H9 (cell line): Measurements from ENCODE around the gene GPR89B. TPM values are rescaled to one million over a fixed set of nuclear protein-coding genes. Genes with fewer than 3 reads are reported as not detected.
"Not testable (repeated sequence)": the region's sequence is repeated elsewhere in the genome, so short reads cannot be mapped to it uniquely, and the experiment has no call there.

Experiments used
- DNase-seq: peaks from one replicate; pipeline ENCODE4 v3.0.0-alpha.2; 2017
- H2AFZ ChIP-seq: one replicate; pipeline ENCODE4 v1.6.1; 2013; ENCODE audit warnings: mild to moderate bottlenecking, low read length, control low read depth, moderate library complexity
- H2AK5ac ChIP-seq: 2 replicates; pipeline ENCODE4 v1.6.1; 2013; ENCODE audit warnings: low read length, control low read depth, mixed read lengths; ENCODE audit not compliant: insufficient read length
- H2BK120ac ChIP-seq: one replicate; pipeline ENCODE4 v1.6.1; 2013; ENCODE audit warnings: low read depth, mild to moderate bottlenecking, low read length, control low read depth, inconsistent platforms; ENCODE audit not compliant: poor library complexity, severe bottlenecking
- H2BK12ac ChIP-seq: 2 replicates; pipeline ENCODE4 v1.6.1; 2013; ENCODE audit warnings: low read length, control low read depth, mixed read lengths, low read depth; ENCODE audit not compliant: insufficient read length
- H2BK15ac ChIP-seq: 2 replicates; pipeline ENCODE4 v1.6.1; 2013; ENCODE audit warnings: low read depth, low read length, control low read depth
- H2BK20ac ChIP-seq: one replicate; pipeline ENCODE4 v1.6.1; 2013; ENCODE audit warnings: low read depth, mild to moderate bottlenecking, low read length, control low read depth, inconsistent platforms; ENCODE audit not compliant: poor library complexity, severe bottlenecking
- H2BK5ac ChIP-seq: 2 replicates; pipeline ENCODE4 v1.6.1; 2013; ENCODE audit warnings: low read length, control low read depth, mixed read lengths; ENCODE audit not compliant: insufficient read length
- H3K14ac ChIP-seq: 2 replicates; pipeline ENCODE4 v1.6.1; 2013; ENCODE audit warnings: low read length, control low read depth; ENCODE audit not compliant: insufficient read depth
- H3K18ac ChIP-seq: 2 replicates; pipeline ENCODE4 v1.6.1; 2013; ENCODE audit warnings: low read depth, mild to moderate bottlenecking, mixed read lengths, low read length, control low read depth; ENCODE audit not compliant: insufficient read length
- H3K23ac ChIP-seq: 2 replicates; pipeline ENCODE4 v1.6.1; 2013; ENCODE audit warnings: low read length, control low read depth, mixed read lengths, low read depth; ENCODE audit not compliant: insufficient read length
- H3K23me2 ChIP-seq: 2 replicates; pipeline ENCODE4 v1.6.1; 2013; ENCODE audit warnings: low read depth, mild to moderate bottlenecking, mixed read lengths, low read length, control low read depth; ENCODE audit not compliant: insufficient read length, poor library complexity, severe bottlenecking
- H3K27ac ChIP-seq: 2 replicates; pipeline ENCODE4 v1.5.1; 2013; ENCODE audit warnings: low read length, control low read depth, mixed read lengths, low read depth; ENCODE audit not compliant: insufficient read length
- H3K27me3 ChIP-seq: 2 replicates; pipeline ENCODE4 v1.6.1; 2013; ENCODE audit warnings: low read length, control low read depth, inconsistent platforms; ENCODE audit not compliant: insufficient read depth
- H3K4ac ChIP-seq: 2 replicates; pipeline ENCODE4 v1.6.1; 2013; ENCODE audit warnings: low read depth, mild to moderate bottlenecking, control low read depth, inconsistent platforms, low read length, moderate library complexity
- H3K4me1 ChIP-seq: 2 replicates; pipeline ENCODE4 v1.6.1; 2013; ENCODE audit warnings: low read length, control low read depth, inconsistent platforms; ENCODE audit not compliant: insufficient read depth
- H3K4me2 ChIP-seq: 2 replicates; pipeline ENCODE4 v1.6.1; 2013; ENCODE audit warnings: low read length, control low read depth, mixed read lengths; ENCODE audit not compliant: insufficient read length, insufficient read depth
- H3K56ac ChIP-seq: 2 replicates; pipeline ENCODE4 v1.6.1; 2013; ENCODE audit warnings: low read depth, mild to moderate bottlenecking, mixed read lengths, low read length, control low read depth; ENCODE audit not compliant: insufficient read length
- H3K79me1 ChIP-seq: 2 replicates; pipeline ENCODE4 v1.6.1; 2013; ENCODE audit warnings: low read depth, mild to moderate bottlenecking, moderate library complexity, low read length, control low read depth, inconsistent platforms; ENCODE audit not compliant: insufficient read depth, poor library complexity, severe bottlenecking
- H3K79me2 ChIP-seq: 2 replicates; pipeline ENCODE4 v1.6.1; 2013; ENCODE audit warnings: low read length, control low read depth, inconsistent platforms; ENCODE audit not compliant: insufficient read depth
- H3K9ac ChIP-seq: 2 replicates; pipeline ENCODE4 v1.6.1; 2013; ENCODE audit warnings: low read length, control low read depth, mixed read lengths; ENCODE audit not compliant: insufficient read length; ENCODE audit errors: extremely low read depth
- H3K9me3 ChIP-seq: one replicate; pipeline ENCODE4 v1.6.1; 2013; ENCODE audit warnings: low read depth, low read length, inconsistent platforms; ENCODE audit not compliant: control insufficient read depth
- H3T11ph ChIP-seq: one replicate; pipeline ENCODE4 v1.6.1; 2013; ENCODE audit warnings: mild to moderate bottlenecking, low read length, control low read depth, inconsistent platforms
- H4K20me1 ChIP-seq: one replicate; pipeline ENCODE4 v1.6.1; 2013; ENCODE audit not compliant: control insufficient read depth, insufficient read length, insufficient read depth
- H4K5ac ChIP-seq: 2 replicates; pipeline ENCODE4 v1.6.1; 2013; ENCODE audit warnings: low read depth, mild to moderate bottlenecking, mixed read lengths, low read length, control low read depth; ENCODE audit not compliant: insufficient read length
- H4K8ac ChIP-seq: replicated peaks from 2 replicates; pipeline ENCODE4 v1.6.1; 2013; ENCODE audit warnings: low read length, control low read depth, mixed read lengths, low read depth; ENCODE audit not compliant: insufficient read length
- H4K91ac ChIP-seq: 2 replicates; pipeline ENCODE4 v1.6.1; 2013; ENCODE audit warnings: low read depth, mild to moderate bottlenecking, moderate library complexity, mixed read lengths, low read length, control low read depth; ENCODE audit not compliant: insufficient read length
- H3K27ac Mint-ChIP-seq, 3 experiments: 2 replicates in 2 of 3; 3 replicates in 1 of 3; pipeline ENCODE4 v1.8.0; 2020 to 2021; ENCODE audit warnings: mixed read lengths in 3 of 3, mild to moderate bottlenecking in 1 of 3, moderate library complexity in 1 of 3
- H3K27me3 Mint-ChIP-seq: 2 replicates; pipeline ENCODE4 v1.8.0; 2021; ENCODE audit warnings: low read depth, mild to moderate bottlenecking, moderate library complexity, mixed read lengths
- H3K36me3 Mint-ChIP-seq, 3 experiments: 2 replicates in 2 of 3; 3 replicates in 1 of 3; pipeline ENCODE4 v1.8.0; 2020 to 2021; ENCODE audit warnings: low read depth in 3 of 3, mixed read lengths in 3 of 3; ENCODE audit not compliant: insufficient read depth in 1 of 3
- H3K4me1 Mint-ChIP-seq, 2 experiments: 2 replicates each; pipeline ENCODE4 v1.8.0; 2020; ENCODE audit warnings: mixed read lengths in 2 of 2
- H3K4me3 Mint-ChIP-seq, 2 experiments: 2 replicates in 1 of 2; 3 replicates in 1 of 2; pipeline ENCODE4 v1.8.0; 2020 to 2021; ENCODE audit warnings: mild to moderate bottlenecking in 2 of 2, mixed read lengths in 2 of 2, moderate library complexity in 1 of 2
- H3K9me3 Mint-ChIP-seq, 2 experiments: 2 replicates in 1 of 2; 3 replicates in 1 of 2; pipeline ENCODE4 v1.8.0; 2020; ENCODE audit warnings: mild to moderate bottlenecking in 2 of 2, mixed read lengths in 2 of 2, moderate library complexity in 1 of 2
- WGBS: extraction: QIAGEN DNeasy Blood & Tissue Kit; methylation state at CpG from one replicate; pipeline ENCODE4 v1.1.7; 2013; ENCODE audit warnings: missing lambda C conversion rate, low lambda C conversion rate, mixed read lengths; ENCODE audit not compliant: insufficient read length; ENCODE audit errors: extremely low coverage; 5-methylcytosine and 5-hydroxymethylcytosine counted together
- total RNA-seq: library from RNA; stranded (reverse); gene quantifications from 2 replicates; pipeline ENCODE4 v1.2.1, GENCODE V29; 2021

The GPR89B gene
- total RNA-seq, 1 experiment from 2014 or later: 15.1 TPM

- not testable (repeated sequence) for H3K23ac ChIP-seq, H3K4me2 ChIP-seq, H3K79me1 ChIP-seq, H4K20me1 ChIP-seq, H2AK5ac ChIP-seq, H3K27me3 ChIP-seq, H3K18ac ChIP-seq, H4K91ac ChIP-seq, H3K9me3 Mint-ChIP-seq, H2BK20ac ChIP-seq, H3T11ph ChIP-seq, H3K23me2 ChIP-seq, DNase-seq, H3K4me1 Mint-ChIP-seq, H3K4ac ChIP-seq, H4K5ac ChIP-seq, H3K4me1 ChIP-seq, H2AFZ ChIP-seq, H3K9me3 ChIP-seq, H4K8ac ChIP-seq, H2BK15ac ChIP-seq, H2BK12ac ChIP-seq, H3K36me3 Mint-ChIP-seq, H3K14ac ChIP-seq, H3K27ac Mint-ChIP-seq, H3K27ac ChIP-seq, H3K79me2 ChIP-seq, H3K9ac ChIP-seq, H2BK120ac ChIP-seq, H3K56ac ChIP-seq, H2BK5ac ChIP-seq
- WGBS: no CpG with 5 or more reads among the region's 25 CpGs
- peak overlapping the region; percentile 50 to 56; a peak in 3 of 5 replicates for H3K4me3 Mint-ChIP-seq
- peaks cover 13% of the 10 kb centered on the region for H3K27me3 Mint-ChIP-seq
These were observed 104.5 kb downstream of the GPR89B start for GRCh38 chr1:148032690-148033089.

GRCh38 chr1:148033147-148033546 lies 104.9 kb downstream of the GPR89B start:
- not testable (repeated sequence) for H4K91ac ChIP-seq, H3T11ph ChIP-seq, H2BK12ac ChIP-seq, H2BK120ac ChIP-seq, H2BK5ac ChIP-seq, H2BK20ac ChIP-seq, H3K18ac ChIP-seq, H4K20me1 ChIP-seq, DNase-seq, H3K56ac ChIP-seq, H2AK5ac ChIP-seq, H3K27ac Mint-ChIP-seq, H2AFZ ChIP-seq, H3K23me2 ChIP-seq, H3K4me1 ChIP-seq, H3K79me1 ChIP-seq, H3K23ac ChIP-seq, H3K27me3 ChIP-seq, H3K36me3 Mint-ChIP-seq, H3K79me2 ChIP-seq, H3K4me1 Mint-ChIP-seq, H2BK15ac ChIP-seq, H4K5ac ChIP-seq, H3K4ac ChIP-seq, H3K9ac ChIP-seq, H3K9me3 ChIP-seq, H4K8ac ChIP-seq, H3K9me3 Mint-ChIP-seq, H3K14ac ChIP-seq, H3K27ac ChIP-seq
- peak overlapping the region; percentile 43 for H3K4me2 ChIP-seq
- Mint-ChIP-seq H3K27me3 (peaks cover 13% of the 10 kb centered on the region), H3K4me3 (peak overlapping the region; percentile 63 to 79)
- WGBS: no CpG with 5 or more reads among the region's 16 CpGs
